Mesenchymal stem cell (in vitro differentiated cells and primary cell): ENCODE results near the gene MSH4.
A peak's percentile ranks its signal among the peaks of the same experiment; 100 is the strongest.
"Not testable (repeated sequence)": the region's sequence is repeated elsewhere in the genome, so short reads cannot be mapped to it uniquely, and the experiment has no call there.

Experiments
- DNase-seq: peaks from one replicate; pipeline ENCODE4 v3.0.0-alpha.2; 2013
- H2AFZ ChIP-seq: one replicate; pipeline ENCODE4 v1.6.1; 2013; ENCODE audit warnings: low read depth, mild to moderate bottlenecking, control low read depth, inconsistent platforms, low read length, moderate library complexity
- H2AK5ac ChIP-seq: 2 replicates; pipeline ENCODE4 v1.6.1; 2013; ENCODE audit warnings: low read length, moderate library complexity, mild to moderate bottlenecking, inconsistent platforms; ENCODE audit not compliant: severe bottlenecking
- H2BK120ac ChIP-seq: one replicate; pipeline ENCODE4 v1.6.1; 2013; ENCODE audit warnings: low read depth, mild to moderate bottlenecking, inconsistent platforms, low read length, moderate library complexity
- H2BK12ac ChIP-seq, 2 experiments: one replicate each; pipeline ENCODE4 v1.6.1; 2013; ENCODE audit warnings: inconsistent platforms in 2 of 2, low read length in 2 of 2, mild to moderate bottlenecking in 2 of 2, moderate library complexity in 2 of 2, control low read depth in 1 of 2
- H2BK15ac ChIP-seq: one replicate; pipeline ENCODE4 v1.6.1; 2013; ENCODE audit warnings: mild to moderate bottlenecking, low read depth, inconsistent platforms; ENCODE audit not compliant: poor library complexity, severe bottlenecking
- H2BK5ac ChIP-seq: 2 replicates; pipeline ENCODE4 v1.6.1; 2013; ENCODE audit warnings: low read depth, mild to moderate bottlenecking, low read length, control low read depth, inconsistent platforms; ENCODE audit not compliant: poor library complexity, severe bottlenecking
- H3K14ac ChIP-seq, 2 experiments: one replicate each; pipeline ENCODE4 v1.6.1; 2013; ENCODE audit warnings: inconsistent platforms in 2 of 2, low read length in 2 of 2, control low read depth in 1 of 2, mild to moderate bottlenecking in 1 of 2, moderate library complexity in 1 of 2
- H3K18ac ChIP-seq, 2 experiments: one replicate each; pipeline ENCODE4 v1.6.1; 2013; ENCODE audit warnings: inconsistent platforms in 2 of 2, low read length in 2 of 2, control low read depth in 1 of 2, low read depth in 1 of 2, mild to moderate bottlenecking in 1 of 2
- H3K23ac ChIP-seq, 2 experiments: one replicate each; pipeline ENCODE4 v1.6.1; 2013; ENCODE audit warnings: inconsistent platforms in 2 of 2, low read length in 2 of 2, mild to moderate bottlenecking in 2 of 2, moderate library complexity in 2 of 2, control low read depth in 1 of 2
- H3K27ac ChIP-seq: 2 replicates; pipeline ENCODE4 v1.5.1; 2013; ENCODE audit warnings: mild to moderate bottlenecking, moderate library complexity, low read length, control low read depth, inconsistent platforms; ENCODE audit not compliant: poor library complexity, severe bottlenecking
- H3K27me3 ChIP-seq, 2 experiments: 2 replicates each; pipeline versions ENCODE4 v1.6.1 to v1.7.0; 2013; ENCODE audit warnings: low read length in 2 of 2, mild to moderate bottlenecking in 2 of 2, moderate library complexity in 2 of 2, control low read depth in 1 of 2, inconsistent platforms in 1 of 2; ENCODE audit not compliant: control insufficient read depth in 1 of 2, insufficient read depth in 1 of 2
- H3K36me3 ChIP-seq, 2 experiments: 2 replicates each; pipeline versions ENCODE4 v1.6.1 to v1.7.0; 2013; ENCODE audit warnings: low read length in 2 of 2, control low read depth in 1 of 2, inconsistent platforms in 1 of 2, low read depth in 1 of 2, mild to moderate bottlenecking in 1 of 2; ENCODE audit not compliant: insufficient read depth in 2 of 2, control insufficient read depth in 1 of 2
- H3K4ac ChIP-seq, 2 experiments: one replicate each; pipeline ENCODE4 v1.6.1; 2013; ENCODE audit warnings: inconsistent platforms in 2 of 2, low read length in 2 of 2, mild to moderate bottlenecking in 2 of 2, moderate library complexity in 2 of 2, control low read depth in 1 of 2, low read depth in 1 of 2
- H3K4me1 ChIP-seq: 2 replicates; pipeline ENCODE4 v1.6.1; 2013; ENCODE audit warnings: low read depth, low read length, control low read depth; ENCODE audit not compliant: control insufficient read depth, insufficient read depth
- H3K4me2 ChIP-seq: 2 replicates; pipeline ENCODE4 v1.6.1; 2013; ENCODE audit warnings: low read length, mild to moderate bottlenecking, inconsistent platforms; ENCODE audit not compliant: poor library complexity, severe bottlenecking
- H3K4me3 ChIP-seq, 2 experiments: 2 replicates each; pipeline versions ENCODE4 v1.5.1 to v1.7.0; 2013; ENCODE audit warnings: low read length in 2 of 2, mild to moderate bottlenecking in 2 of 2, control low read depth in 1 of 2, low read depth in 1 of 2; ENCODE audit not compliant: insufficient read depth in 1 of 2
- H3K79me1 ChIP-seq: replicated peaks from 2 replicates; pipeline ENCODE4 v1.6.1; 2013; ENCODE audit warnings: mild to moderate bottlenecking, control low read depth, low read length, inconsistent platforms; ENCODE audit not compliant: poor library complexity, severe bottlenecking
- H3K9ac ChIP-seq: 2 replicates; pipeline ENCODE4 v1.7.0; 2013; ENCODE audit warnings: mild to moderate bottlenecking, low read length, moderate library complexity
- H3K9me3 ChIP-seq: 2 replicates; pipeline ENCODE4 v1.7.0; 2013; ENCODE audit warnings: mild to moderate bottlenecking, low read length; ENCODE audit not compliant: control insufficient read depth
- H4K8ac ChIP-seq: one replicate; pipeline ENCODE4 v1.6.1; 2013; ENCODE audit warnings: inconsistent platforms, mild to moderate bottlenecking, low read length, moderate library complexity
- H4K91ac ChIP-seq: one replicate; pipeline ENCODE4 v1.6.1; 2013; ENCODE audit warnings: mild to moderate bottlenecking, low read length, inconsistent platforms
- whole genome bisulfite sequencing: methylation state at CpG from one replicate; pipeline ENCODE4 v1.1.7; 2013; ENCODE audit warnings: mixed read lengths; 5-methylcytosine and 5-hydroxymethylcytosine counted together

The MSH4 gene

DNA sequence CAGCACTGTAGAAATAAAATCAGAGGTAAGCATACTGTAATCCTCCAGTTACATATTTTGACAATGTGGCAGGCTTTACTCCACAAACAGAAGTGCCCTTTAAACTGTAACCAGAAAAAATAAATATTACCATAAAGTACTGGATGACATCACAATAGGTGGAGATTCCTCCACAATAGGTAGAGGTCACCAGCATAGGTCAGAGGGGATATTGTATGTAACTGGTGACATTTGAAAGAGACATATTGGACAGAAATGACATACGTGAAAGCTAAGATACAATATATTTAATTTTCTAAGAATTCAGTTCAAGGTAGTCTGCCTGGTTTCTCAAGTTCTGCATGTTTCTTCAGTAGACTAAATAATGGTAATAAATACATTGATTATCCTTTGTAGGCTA, 135.6 kb downstream of the MSH4 start, which contains the start of gene ASB17:
ASB17 (minus strand) TSS at position 101 of the 400 bp plus-strand sequence. CDS start 113 bp downstream, outside the sequence.
- H3K79me1 ChIP-seq: no peaks in the 10 kb centered on the region
- H3K9ac ChIP-seq: no peak within 1 kb of the TSS
- no peak within 1 kb of the TSS for H2BK15ac ChIP-seq
- no peak within 1 kb of the TSS for H3K14ac ChIP-seq
- H3K4ac ChIP-seq: no peak within 1 kb of the TSS
- no CpG with 5 or more reads among the region's 1 CpG for WGBS
- DNase-seq: no peak
- no peak within 1 kb of the TSS for H3K27ac ChIP-seq
- H3K36me3 ChIP-seq: no peaks in the 10 kb centered on the region
- no peak within 1 kb of the TSS for H2BK5ac ChIP-seq
- no peaks in the 10 kb centered on the region for H3K9me3 ChIP-seq
- no peak within 1 kb of the TSS for H3K4me3 ChIP-seq
- no peaks in the 10 kb centered on the region for H3K27me3 ChIP-seq
- H4K91ac ChIP-seq: no peak within 1 kb of the TSS
- H2AK5ac ChIP-seq: no peak within 1 kb of the TSS
- H2AFZ ChIP-seq: no peak within 1 kb of the TSS
- H3K18ac ChIP-seq: no peak within 1 kb of the TSS
- H4K8ac ChIP-seq: no peak within 1 kb of the TSS
- no peak within 1 kb of the TSS for H2BK12ac ChIP-seq
- H3K23ac ChIP-seq: no peak within 1 kb of the TSS
- no peak within 1 kb of the TSS for H2BK120ac ChIP-seq
- H3K4me2 ChIP-seq: no peak within 1 kb of the TSS
- H3K4me1 ChIP-seq: no peaks in the 10 kb centered on the region

DNA sequence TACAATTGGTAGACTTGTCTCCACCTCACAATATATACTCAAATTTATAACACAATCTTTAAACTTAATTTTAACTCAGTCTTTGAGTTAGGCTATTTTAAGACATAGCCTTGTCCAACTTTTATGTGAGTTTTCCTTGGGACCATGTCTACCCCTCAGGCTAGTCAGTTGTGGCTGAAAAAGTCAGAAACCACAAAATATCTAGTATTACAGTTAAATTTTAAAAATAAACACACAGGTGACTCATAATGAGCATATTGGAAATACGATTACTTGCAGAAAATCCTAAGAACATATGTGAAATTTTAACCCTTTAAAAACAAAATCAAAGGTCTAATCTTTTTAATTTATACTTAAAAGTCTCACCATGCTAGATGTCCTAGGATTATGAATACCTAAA, 140.4 kb downstream of the MSH4 start:
- H2BK5ac ChIP-seq: no peak overlapping the region
- no peaks in the 10 kb centered on the region for H3K36me3 ChIP-seq
- H3K4me3 ChIP-seq: no peak overlapping the region
- H4K91ac ChIP-seq: no peak overlapping the region
- no peak overlapping the region for H3K14ac ChIP-seq
- no peak overlapping the region for H3K18ac ChIP-seq
- no peak overlapping the region for H2BK15ac ChIP-seq
- H3K79me1 ChIP-seq: no peaks in the 10 kb centered on the region
- no peak overlapping the region for H3K23ac ChIP-seq
- no peak overlapping the region for H3K9ac ChIP-seq
- no peak overlapping the region for H2AFZ ChIP-seq
- WGBS: no CpG with 5 or more reads among the region's 1 CpG
- DNase-seq: peak; percentile 2
- H3K4ac ChIP-seq: no peak overlapping the region
- H3K4me1 ChIP-seq: no peaks in the 10 kb centered on the region
- H2AK5ac ChIP-seq: no peak overlapping the region
- no peak overlapping the region for H4K8ac ChIP-seq
- no peak overlapping the region for H2BK12ac ChIP-seq
- H3K9me3 ChIP-seq: no peaks in the 10 kb centered on the region
- no peaks in the 10 kb centered on the region for H3K27me3 ChIP-seq
- H3K27ac ChIP-seq: no peak overlapping the region
- H3K4me2 ChIP-seq: no peak overlapping the region
- no peak overlapping the region for H2BK120ac ChIP-seq

DNA sequence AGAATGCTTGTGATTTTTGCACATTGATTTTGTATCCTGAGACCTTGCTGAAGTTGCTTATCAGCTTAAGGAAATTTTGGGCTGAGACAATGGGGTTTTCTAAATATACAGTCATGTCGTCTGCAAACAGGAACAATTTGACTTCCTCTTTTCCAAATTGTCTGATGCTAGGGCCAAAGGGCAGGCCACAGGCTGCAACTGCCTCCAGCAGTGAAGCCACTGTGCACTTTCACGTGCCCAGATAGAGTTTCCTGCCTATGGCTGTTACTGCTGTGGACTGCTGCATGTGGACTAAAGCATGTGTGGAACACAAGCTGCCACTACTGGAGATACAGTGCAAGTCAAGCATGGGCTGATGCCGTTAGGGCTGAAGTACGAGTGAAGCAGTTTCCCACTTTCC, 146.4 kb downstream of the MSH4 start:
- H2BK120ac ChIP-seq, H3K27me3 ChIP-seq, H3K79me1 ChIP-seq, H2BK12ac ChIP-seq, H3K36me3 ChIP-seq, H3K4ac ChIP-seq, H3K27ac ChIP-seq, H3K18ac ChIP-seq, H2AK5ac ChIP-seq, H2BK5ac ChIP-seq, H2BK15ac ChIP-seq, H4K8ac ChIP-seq, H3K4me2 ChIP-seq, H3K4me1 ChIP-seq, DNase-seq, H3K4me3 ChIP-seq, H3K23ac ChIP-seq, H3K9ac ChIP-seq, H4K91ac ChIP-seq, H3K14ac ChIP-seq, H2AFZ ChIP-seq: not testable (repeated sequence)
- H3K9me3 ChIP-seq: peaks cover 25% of the 10 kb centered on the region
- WGBS: 83% methylated on average over 4 of the region's 4 CpGs

DNA sequence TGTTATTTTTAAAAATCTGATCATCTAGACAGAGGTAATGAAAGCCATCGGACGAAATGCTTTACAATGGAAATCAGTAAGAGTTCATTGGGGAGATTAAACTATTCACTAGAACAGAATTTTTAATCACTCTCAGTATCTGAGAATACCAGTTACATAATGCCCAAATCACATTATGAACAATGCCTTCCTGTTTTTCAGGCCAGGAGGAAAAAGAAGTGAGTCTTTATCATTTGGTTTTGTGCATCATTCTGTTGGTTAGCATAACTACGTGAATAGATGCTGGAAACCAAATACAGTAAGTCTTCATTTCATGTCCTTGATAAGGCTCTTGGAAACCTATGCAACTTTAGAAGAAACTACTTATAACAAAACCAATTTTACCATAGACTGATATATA, 153.5 kb downstream of the MSH4 start:
- no peaks in the 10 kb centered on the region for H3K27me3 ChIP-seq
- H2BK12ac ChIP-seq: no peak overlapping the region
- H3K4me3 ChIP-seq: no peak overlapping the region
- H3K9ac ChIP-seq: no peak overlapping the region
- no peak overlapping the region for H2BK15ac ChIP-seq
- no peak overlapping the region for H4K8ac ChIP-seq
- H2AK5ac ChIP-seq: no peak overlapping the region
- no peak overlapping the region for H2BK5ac ChIP-seq
- no peak overlapping the region for H2BK120ac ChIP-seq
- peaks cover 17% of the 10 kb centered on the region for H3K9me3 ChIP-seq
- DNase-seq: no peak
- H3K4me1 ChIP-seq: peaks cover 5% of the 10 kb centered on the region
- H3K18ac ChIP-seq: no peak overlapping the region
- no peak overlapping the region for H2AFZ ChIP-seq
- no peak overlapping the region for H4K91ac ChIP-seq
- WGBS: no CpG with 5 or more reads among the region's 3 CpGs
- no peak overlapping the region for H3K4me2 ChIP-seq
- H3K23ac ChIP-seq: no peak overlapping the region
- H3K14ac ChIP-seq: no peak overlapping the region
- no peaks in the 10 kb centered on the region for H3K79me1 ChIP-seq
- no peak overlapping the region for H3K27ac ChIP-seq
- no peak overlapping the region for H3K4ac ChIP-seq
- no peaks in the 10 kb centered on the region for H3K36me3 ChIP-seq
